HL-60/S4 treated with phorbol 12-myristate 13-acetate at 8.2 ng/mL for 4 days and 3 days (cell line): ENCODE measurements around the gene BRMS1.
"Not testable (repeated sequence)": the region's sequence is repeated elsewhere in the genome, so short reads cannot be mapped to it uniquely, and the experiment has no call there.

Experiments used
- in situ Hi-C: fragments of 300-500 bp; cut with MboI; formaldehyde crosslinking; loops from 2 replicates; pipeline ENCODE4 v1.15.0; 2022; ENCODE audit warnings: low sequenced_read_pairs

Gene BRMS1

GRCh38 chr11:66311965-66312548, 32.8 kb downstream of the BRMS1 start:
- in situ Hi-C loops = no loop called here

GRCh38 chr11:66311470-66311964, 33.4 kb downstream of the BRMS1 start:
- in situ Hi-C loops = no loop called here

GRCh38 chr11:66310803-66311440, 34.0 kb downstream of the BRMS1 start:
- in situ Hi-C loops = not testable (repeated sequence)

GRCh38 chr11:66310324-66310723, 34.6 kb downstream of the BRMS1 start:
- in situ Hi-C loops = no loop called here

GRCh38 chr11:66309475-66309874, 35.4 kb downstream of the BRMS1 start:
- in situ Hi-C loops = loop anchor here (10.0 kb wide), 1 partner anchor 75 kb away; no protein-coding TSS in a partner anchor

GRCh38 chr11:66302656-66303055, 42.2 kb downstream of the BRMS1 start:
- in situ Hi-C loops = loop anchor here (10.0 kb wide), 1 partner anchor 82 kb away; no protein-coding TSS in a partner anchor

GRCh38 chr11:66299186-66299585, 45.7 kb downstream of the BRMS1 start:
- in situ Hi-C loops = no loop called here

- in situ Hi-C loops = no loop called here
Observed at GRCh38 chr11:66297610-66298009, 47.3 kb downstream of the BRMS1 start.

GRCh38 chr11:66294626-66295620, 50.0 kb downstream of the BRMS1 start:
- in situ Hi-C loops = no loop called here

GRCh38 chr11:66293777-66294625, 50.9 kb downstream of the BRMS1 start:
- in situ Hi-C loops = no loop called here

- in situ Hi-C loops = no loop called here
Observed at GRCh38 chr11:66293352-66293751, 51.6 kb downstream of the BRMS1 start.

GRCh38 chr11:66292543-66293332, 52.2 kb downstream of the BRMS1 start:
- in situ Hi-C loops = no loop called here

- in situ Hi-C loops = no loop called here
Observed at GRCh38 chr11:66291706-66292542, 53.0 kb downstream of the BRMS1 start, which contains the start of gene TMEM151A. Gene TMEM151A (plus strand): TSS chr11:66291894. CDS start chr11:66292014, 120 bp downstream.

- in situ Hi-C loops = no loop called here
Observed at GRCh38 chr11:66291303-66291705, 53.6 kb downstream of the BRMS1 start.

- in situ Hi-C loops = no loop called here
Observed at GRCh38 chr11:66290330-66290621, 54.6 kb downstream of the BRMS1 start.

- in situ Hi-C loops = no loop called here
Observed at GRCh38 chr11:66289548-66290329, 55.2 kb downstream of the BRMS1 start.

- in situ Hi-C loops = no loop called here
Observed at GRCh38 chr11:66288671-66289547, 56.0 kb downstream of the BRMS1 start, which contains the start of gene YIF1A. Gene YIF1A (minus strand): TSS chr11:66289143. CDS start chr11:66288985, 158 bp downstream.
